ENCODE measurements around the gene F11.
"Not testable (repeated sequence)": the region's sequence is repeated elsewhere in the genome, so short reads cannot be mapped to it uniquely, and the experiment has no call there.

Gene F11

DNA sequence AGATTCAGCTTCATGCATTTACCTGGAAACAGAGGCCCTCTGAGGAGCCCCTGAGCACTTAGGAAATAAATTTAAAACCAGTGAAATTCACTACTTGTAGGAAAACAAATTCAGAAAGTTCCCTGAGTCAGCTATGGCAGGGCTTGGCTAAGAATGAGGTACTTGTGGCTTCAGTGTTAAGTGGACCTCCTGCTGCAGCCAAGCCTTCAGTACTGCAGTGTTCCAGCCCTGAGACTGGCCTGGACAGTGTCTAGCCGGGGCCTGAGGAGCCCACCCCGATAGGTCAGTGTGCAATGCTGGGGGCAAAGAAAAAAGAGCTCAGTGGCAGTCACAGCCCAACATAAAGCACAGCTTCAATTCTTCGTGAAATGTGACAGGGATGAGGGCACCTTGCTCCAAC, 41.9 kb downstream of the F11 start:
- no peak for DNase-seq (ENCODE audit: low spot score)
- WGBS, 2 donors (ENCODE audit: extremely low coverage in 2 of 2, insufficient read length in 2 of 2, insufficient replicate concordance in 1 of 2): no CpG with 5 or more reads among the region's 3 CpGs
- no peak overlapping the region for H3K14ac ChIP-seq (ENCODE audit: low read length)
- no peak overlapping the region for H2AK5ac ChIP-seq (ENCODE audit: low read depth, low read length)
- H2BK120ac ChIP-seq (ENCODE audit: low read depth, low read length): no peak overlapping the region
- H2AFZ ChIP-seq (ENCODE audit: low read length): no peak overlapping the region
- H3K18ac ChIP-seq (ENCODE audit: low read length): no peak overlapping the region
- no peak overlapping the region for H2BK12ac ChIP-seq (ENCODE audit: low read length)
- H2BK5ac ChIP-seq (ENCODE audit: low read length): no peak overlapping the region
- H3K4ac ChIP-seq (ENCODE audit: low read length): no peak overlapping the region
- H4K91ac ChIP-seq (ENCODE audit: low read depth, low read length, poor library complexity): no peak overlapping the region
- H3K23ac ChIP-seq (ENCODE audit: low read depth, low read length, poor library complexity): no peak overlapping the region
- no peak overlapping the region for H2BK15ac ChIP-seq (ENCODE audit: low read length)
- H4K8ac ChIP-seq (ENCODE audit: low read depth, low read length): no peak overlapping the region
- H3K4me1 ChIP-seq (ENCODE audit: control insufficient read depth in 2 of 2, insufficient read depth in 1 of 2, low read depth in 1 of 2, low read length in 2 of 2): peaks cover 0 to 2% of the 10 kb centered on the region in 2 donors
- no peak overlapping the region for H3K27ac ChIP-seq (replicated peaks; ENCODE audit: low read length)
- H3K27me3 ChIP-seq (ENCODE audit: control insufficient read depth in 3 of 3, insufficient read depth in 3 of 3, low read depth in 1 of 3, low read length in 3 of 3): peaks cover 0 to 9% (median 0%) of the 10 kb centered on the region in 3 experiments
- peaks cover 0 to 3% of the 10 kb centered on the region in 2 donors for H3K9me3 ChIP-seq (replicated peaks in 1 of 2; ENCODE audit: control insufficient read depth in 2 of 2, insufficient read depth in 1 of 2, low read depth in 1 of 2, low read length in 2 of 2)
- H3K36me3 ChIP-seq (replicated peaks in 1 of 2; ENCODE audit: control insufficient read depth in 2 of 2, insufficient read depth in 2 of 2, low read length in 2 of 2): no peaks in the 10 kb centered on the region
- H3K9ac ChIP-seq (ENCODE audit: low read depth, low read length, poor library complexity): no peak overlapping the region
- no peaks in the 10 kb centered on the region for H3K79me1 ChIP-seq (ENCODE audit: low read depth, low read length)
- no peak overlapping the region for H3K4me3 ChIP-seq (ENCODE audit: low read length in 2 of 2)
- no peak overlapping the region for H3K4me2 ChIP-seq (ENCODE audit: insufficient read depth, low read length, poor library complexity, severe bottlenecking)

GRCh38 chr4:186318481-186318880, 52.5 kb downstream of the F11 start:
- Histone ChIP-seq H3K27ac (replicated peaks; ENCODE audit: low read length) (no peak overlapping the region), H3K4me3 (ENCODE audit: low read length in 2 of 2) (no peak overlapping the region), H3K14ac (ENCODE audit: low read length) (no peak overlapping the region), H3K4me2 (ENCODE audit: insufficient read depth, low read length, poor library complexity, severe bottlenecking) (no peak overlapping the region), H3K4ac (ENCODE audit: low read length) (no peak overlapping the region), H3K36me3 (replicated peaks in 1 of 2; ENCODE audit: control insufficient read depth in 2 of 2, insufficient read depth in 2 of 2, low read length in 2 of 2) (no peaks in the 10 kb centered on the region), H2AFZ (ENCODE audit: low read length) (no peak overlapping the region), H2BK12ac (ENCODE audit: low read length) (no peak overlapping the region), H3K4me1 (ENCODE audit: control insufficient read depth in 2 of 2, insufficient read depth in 1 of 2, low read depth in 1 of 2, low read length in 2 of 2) (no peaks in the 10 kb centered on the region), H2BK15ac (ENCODE audit: low read length) (no peak overlapping the region), H2AK5ac (ENCODE audit: low read depth, low read length) (no peak overlapping the region), H2BK5ac (ENCODE audit: low read length) (no peak overlapping the region), H4K91ac (ENCODE audit: low read depth, low read length, poor library complexity) (no peak overlapping the region), H3K9ac (ENCODE audit: low read depth, low read length, poor library complexity) (no peak overlapping the region), H3K18ac (ENCODE audit: low read length) (no peak overlapping the region), H3K23ac (ENCODE audit: low read depth, low read length, poor library complexity) (no peak overlapping the region), H3K79me1 (ENCODE audit: low read depth, low read length) (no peaks in the 10 kb centered on the region), H3K27me3 (ENCODE audit: control insufficient read depth in 3 of 3, insufficient read depth in 3 of 3, low read depth in 1 of 3, low read length in 3 of 3) (no peaks in the 10 kb centered on the region), H4K8ac (ENCODE audit: low read depth, low read length) (no peak overlapping the region), H2BK120ac (ENCODE audit: low read depth, low read length) (no peak overlapping the region), H3K9me3 (replicated peaks in 1 of 2; ENCODE audit: control insufficient read depth in 2 of 2, insufficient read depth in 1 of 2, low read depth in 1 of 2, low read length in 2 of 2) (no peaks in the 10 kb centered on the region)
- DNase-seq (ENCODE audit: low spot score): no peak
- no CpG with 5 or more reads among the region's 6 CpGs for WGBS, 2 donors (ENCODE audit: extremely low coverage in 2 of 2, insufficient read length in 2 of 2, insufficient replicate concordance in 1 of 2)

DNA sequence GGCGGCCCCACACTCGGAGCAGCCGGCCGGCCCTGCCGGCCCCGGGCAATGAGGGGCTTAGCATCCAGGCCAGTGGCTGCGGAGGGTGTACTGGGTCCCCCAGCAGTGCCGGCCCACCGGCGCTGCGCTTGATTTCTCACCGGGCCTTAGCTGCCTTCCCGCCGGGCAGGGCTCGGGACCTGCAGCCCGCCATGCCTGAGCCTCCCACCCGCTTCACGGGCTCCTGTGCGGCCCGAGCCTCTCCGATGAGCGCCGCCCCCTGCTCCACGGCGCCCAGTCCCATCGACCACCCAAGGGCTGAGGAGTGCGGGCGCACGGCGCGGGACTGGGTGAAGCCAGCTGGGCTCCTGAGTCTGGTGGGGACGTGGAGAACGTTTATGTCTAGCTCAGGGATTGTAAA, 58.7 kb downstream of the F11 start:
- not testable (repeated sequence) for H3K18ac ChIP-seq (ENCODE audit: low read length); H3K36me3 ChIP-seq (replicated peaks in 1 of 2; ENCODE audit: control insufficient read depth in 2 of 2, insufficient read depth in 2 of 2, low read length in 2 of 2); H3K4ac ChIP-seq (ENCODE audit: low read length); H3K4me1 ChIP-seq (ENCODE audit: control insufficient read depth in 2 of 2, insufficient read depth in 1 of 2, low read depth in 1 of 2, low read length in 2 of 2); H4K8ac ChIP-seq (ENCODE audit: low read depth, low read length); H3K9me3 ChIP-seq (replicated peaks in 1 of 2; ENCODE audit: control insufficient read depth in 2 of 2, insufficient read depth in 1 of 2, low read depth in 1 of 2, low read length in 2 of 2); DNase-seq (ENCODE audit: low spot score); H3K4me2 ChIP-seq (ENCODE audit: insufficient read depth, low read length, poor library complexity, severe bottlenecking); H3K27ac ChIP-seq (replicated peaks; ENCODE audit: low read length); H2BK12ac ChIP-seq (ENCODE audit: low read length); H2BK120ac ChIP-seq (ENCODE audit: low read depth, low read length); H3K4me3 ChIP-seq (ENCODE audit: low read length in 2 of 2); H3K14ac ChIP-seq (ENCODE audit: low read length); H3K9ac ChIP-seq (ENCODE audit: low read depth, low read length, poor library complexity); H4K91ac ChIP-seq (ENCODE audit: low read depth, low read length, poor library complexity); H2BK5ac ChIP-seq (ENCODE audit: low read length); H2BK15ac ChIP-seq (ENCODE audit: low read length); H2AK5ac ChIP-seq (ENCODE audit: low read depth, low read length); H3K23ac ChIP-seq (ENCODE audit: low read depth, low read length, poor library complexity); H2AFZ ChIP-seq (ENCODE audit: low read length); H3K27me3 ChIP-seq (ENCODE audit: control insufficient read depth in 3 of 3, insufficient read depth in 3 of 3, low read depth in 1 of 3, low read length in 3 of 3); H3K79me1 ChIP-seq (ENCODE audit: low read depth, low read length)
- WGBS, 2 donors (ENCODE audit: extremely low coverage in 2 of 2, insufficient read length in 2 of 2, insufficient replicate concordance in 1 of 2): no CpG with 5 or more reads among the region's 33 CpGs

GRCh38 chr4:186326391-186326790, 60.4 kb downstream of the F11 start:
- Histone ChIP-seq H4K8ac (ENCODE audit: low read depth, low read length) (no peak overlapping the region), H3K14ac (ENCODE audit: low read length) (no peak overlapping the region), H3K79me1 (ENCODE audit: low read depth, low read length) (no peaks in the 10 kb centered on the region), H2AFZ (ENCODE audit: low read length) (no peak overlapping the region), H3K9ac (ENCODE audit: low read depth, low read length, poor library complexity) (no peak overlapping the region), H4K91ac (ENCODE audit: low read depth, low read length, poor library complexity) (no peak overlapping the region), H2AK5ac (ENCODE audit: low read depth, low read length) (no peak overlapping the region), H3K4me1 (ENCODE audit: control insufficient read depth in 2 of 2, insufficient read depth in 1 of 2, low read depth in 1 of 2, low read length in 2 of 2) (no peaks in the 10 kb centered on the region), H2BK12ac (ENCODE audit: low read length) (no peak overlapping the region), H3K4ac (ENCODE audit: low read length) (no peak overlapping the region), H3K27ac (replicated peaks; ENCODE audit: low read length) (no peak overlapping the region), H3K4me3 (ENCODE audit: low read length in 2 of 2) (no peak overlapping the region), H3K4me2 (ENCODE audit: insufficient read depth, low read length, poor library complexity, severe bottlenecking) (no peak overlapping the region), H2BK15ac (ENCODE audit: low read length) (no peak overlapping the region), H3K27me3 (ENCODE audit: control insufficient read depth in 3 of 3, insufficient read depth in 3 of 3, low read depth in 1 of 3, low read length in 3 of 3) (no peaks in the 10 kb centered on the region), H2BK120ac (ENCODE audit: low read depth, low read length) (no peak overlapping the region), H3K9me3 (replicated peaks in 1 of 2; ENCODE audit: control insufficient read depth in 2 of 2, insufficient read depth in 1 of 2, low read depth in 1 of 2, low read length in 2 of 2) (peaks cover 0 to 5% of the 10 kb centered on the region in 2 donors), H2BK5ac (ENCODE audit: low read length) (no peak overlapping the region), H3K36me3 (replicated peaks in 1 of 2; ENCODE audit: control insufficient read depth in 2 of 2, insufficient read depth in 2 of 2, low read length in 2 of 2) (no peaks in the 10 kb centered on the region), H3K23ac (ENCODE audit: low read depth, low read length, poor library complexity) (no peak overlapping the region), H3K18ac (ENCODE audit: low read length) (no peak overlapping the region)
- no peak for DNase-seq (ENCODE audit: low spot score)
- WGBS, 2 donors (ENCODE audit: extremely low coverage in 2 of 2, insufficient read length in 2 of 2, insufficient replicate concordance in 1 of 2): no CpG with 5 or more reads among the region's 3 CpGs

All from neuronal stem cell (in vitro differentiated cells).